ENCODE data around the gene YBX2. TPM values are rescaled to one million over a fixed set of nuclear protein-coding genes. Genes with fewer than 3 reads are reported as not detected.

YBX2 gene
- total RNA-seq, 4 donors from 2014 or later = 3.3 to 6.5 (median 5.3) TPM

DNA sequence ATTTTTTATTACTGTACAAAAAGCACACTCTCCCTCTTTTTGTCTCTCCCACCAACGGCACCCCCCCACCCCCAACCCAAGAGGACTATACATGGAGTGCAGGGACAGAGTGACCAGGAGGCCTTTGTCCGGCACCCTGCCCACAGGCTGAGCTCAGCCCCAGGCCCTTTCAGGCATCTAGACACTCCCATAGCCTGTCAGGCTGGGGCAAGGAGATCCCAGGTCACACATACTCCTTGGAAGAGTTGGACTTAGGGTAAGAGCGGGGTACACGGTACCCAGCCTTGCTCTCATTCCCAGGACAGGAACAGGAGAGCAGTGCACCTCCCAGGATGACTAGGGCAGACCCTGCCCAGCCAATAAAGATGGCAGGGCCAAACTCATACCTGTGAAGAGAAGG lies 34.3 kb downstream of the YBX2 start:
- ATAC-seq = no peak
- Histone ChIP-seq H3K27me3 (peaks cover 51% of the 10 kb centered on the region), H3K27ac (no peak overlapping the region), H3K4me1 (peaks cover 0 to 34% (median 22%) of the 10 kb centered on the region in 3 donors), H3K4me3 (no peak overlapping the region), H3K9me3 (no peaks in the 10 kb centered on the region), H3K36me3 (peaks cover 0 to 45% of the 10 kb centered on the region in 2 donors)
- TF ChIP-seq POLR2A (IDR thresholded peaks at IDR 0.05) (no peak), EP300 (IDR thresholded peaks at IDR 0.05) (no peak), POLR2AphosphoS5 (IDR thresholded peaks at IDR 0.05) (no peak)
- TF ChIP-seq, protein P1, sequence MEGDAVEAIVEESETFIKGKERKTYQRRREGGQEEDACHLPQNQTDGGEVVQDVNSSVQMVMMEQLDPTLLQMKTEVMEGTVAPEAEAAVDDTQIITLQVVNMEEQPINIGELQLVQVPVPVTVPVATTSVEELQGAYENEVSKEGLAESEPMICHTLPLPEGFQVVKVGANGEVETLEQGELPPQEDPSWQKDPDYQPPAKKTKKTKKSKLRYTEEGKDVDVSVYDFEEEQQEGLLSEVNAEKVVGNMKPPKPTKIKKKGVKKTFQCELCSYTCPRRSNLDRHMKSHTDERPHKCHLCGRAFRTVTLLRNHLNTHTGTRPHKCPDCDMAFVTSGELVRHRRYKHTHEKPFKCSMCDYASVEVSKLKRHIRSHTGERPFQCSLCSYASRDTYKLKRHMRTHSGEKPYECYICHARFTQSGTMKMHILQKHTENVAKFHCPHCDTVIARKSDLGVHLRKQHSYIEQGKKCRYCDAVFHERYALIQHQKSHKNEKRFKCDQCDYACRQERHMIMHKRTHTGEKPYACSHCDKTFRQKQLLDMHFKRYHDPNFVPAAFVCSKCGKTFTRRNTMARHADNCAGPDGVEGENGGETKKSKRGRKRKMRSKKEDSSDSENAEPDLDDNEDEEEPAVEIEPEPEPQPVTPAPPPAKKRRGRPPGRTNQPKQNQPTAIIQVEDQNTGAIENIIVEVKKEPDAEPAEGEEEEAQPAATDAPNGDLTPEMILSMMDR (IDR thresholded peaks at IDR 0.05) = no peak
- 60 to 75% methylated on average over 1 to 2 of the region's 4 CpGs for WGBS, 2 donors (ENCODE audit: low coverage in 1 of 2)

DNA sequence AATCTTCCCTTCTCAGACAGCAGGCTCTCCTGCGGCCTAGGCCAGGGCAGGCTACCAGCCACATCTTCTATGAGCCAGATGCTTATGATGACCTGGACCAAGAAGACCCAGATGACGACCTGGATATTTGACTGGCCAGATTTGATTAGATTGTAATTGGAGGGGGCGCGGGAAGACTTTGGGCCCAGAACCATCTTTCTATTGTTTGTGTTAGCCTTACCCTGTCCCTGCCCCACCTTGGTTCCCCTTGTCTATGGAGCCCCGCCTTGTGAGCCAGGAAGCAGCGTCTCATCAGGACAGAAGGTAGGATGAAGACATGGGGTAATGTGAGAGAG lies 34.9 kb downstream of the YBX2 start:
- no peaks in the 10 kb centered on the region for H3K9me3 ChIP-seq
- peaks cover 45% of the 10 kb centered on the region for H3K27me3 ChIP-seq
- no peak overlapping the region for H3K27ac ChIP-seq
- H3K4me1 ChIP-seq = peaks cover 0 to 34% (median 22%) of the 10 kb centered on the region in 3 donors
- no peak for TF ChIP-seq POLR2A (IDR thresholded peaks at IDR 0.05)
- no peak for TF ChIP-seq EP300 (IDR thresholded peaks at IDR 0.05)
- TF ChIP-seq, protein P1 (IDR thresholded peaks at IDR 0.05) = no peak
- no peak for ATAC-seq
- 94 to 96% methylated on average over 3 of the region's 6 CpGs for WGBS, 2 donors (ENCODE audit: low coverage in 1 of 2)
- peaks cover 0 to 51% of the 10 kb centered on the region in 2 donors for H3K36me3 ChIP-seq
- H3K4me3 ChIP-seq = no peak overlapping the region

DNA sequence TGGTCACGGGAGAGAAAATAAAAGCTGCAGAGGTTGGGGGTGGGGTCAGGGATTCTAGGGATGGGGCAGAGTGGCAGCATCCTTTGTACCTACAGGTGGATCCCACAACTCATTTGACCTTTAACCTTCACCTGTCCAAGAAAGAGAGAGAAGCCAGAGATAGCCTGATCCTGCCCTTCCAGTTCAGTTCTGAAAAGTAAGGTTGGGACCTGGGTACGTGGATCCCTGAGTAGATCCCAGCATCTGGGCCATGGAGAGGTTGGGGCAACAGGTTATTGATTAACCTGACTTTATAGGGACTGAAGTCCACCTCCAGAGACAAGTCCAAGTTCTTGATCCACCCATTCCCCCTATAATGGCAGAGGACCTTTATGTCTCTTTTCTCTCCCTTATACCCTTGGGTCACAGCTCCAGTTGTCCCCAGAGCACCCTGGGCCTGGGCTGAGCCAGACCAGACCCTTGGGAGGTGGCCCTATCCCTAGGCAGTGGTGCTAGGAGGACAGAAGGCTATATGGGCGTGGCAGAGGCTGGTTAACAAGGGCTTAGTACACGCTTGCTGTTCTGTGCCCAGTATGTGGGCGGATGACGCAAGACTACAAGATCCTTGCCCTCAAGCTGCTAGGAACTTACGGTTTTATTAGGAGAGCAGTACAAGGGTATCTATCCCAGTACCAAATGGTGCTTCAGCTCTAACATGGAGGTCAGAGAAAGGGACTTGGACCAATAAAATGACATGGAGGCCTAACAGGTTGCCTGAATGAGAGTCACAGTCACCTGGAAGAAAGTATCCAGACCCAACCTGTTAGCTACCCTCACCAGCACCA lies 35.5 kb downstream of the YBX2 start:
- H3K9me3 ChIP-seq = no peaks in the 10 kb centered on the region
- WGBS, 2 donors (ENCODE audit: low coverage in 1 of 2) = 71 to 80% methylated on average over 1 of the region's 7 CpGs
- H3K4me1 ChIP-seq = peaks cover 0 to 34% (median 22%) of the 10 kb centered on the region in 3 donors
- ATAC-seq = no peak
- H3K36me3 ChIP-seq = peaks cover 0 to 56% of the 10 kb centered on the region in 2 donors
- TF ChIP-seq, protein P1 (IDR thresholded peaks at IDR 0.05) = no peak
- TF ChIP-seq POLR2AphosphoS5 (IDR thresholded peaks at IDR 0.05) = no peak
- H3K4me3 ChIP-seq = no peak overlapping the region
- no peak overlapping the region for H3K27ac ChIP-seq
- peaks cover 39% of the 10 kb centered on the region for H3K27me3 ChIP-seq

DNA sequence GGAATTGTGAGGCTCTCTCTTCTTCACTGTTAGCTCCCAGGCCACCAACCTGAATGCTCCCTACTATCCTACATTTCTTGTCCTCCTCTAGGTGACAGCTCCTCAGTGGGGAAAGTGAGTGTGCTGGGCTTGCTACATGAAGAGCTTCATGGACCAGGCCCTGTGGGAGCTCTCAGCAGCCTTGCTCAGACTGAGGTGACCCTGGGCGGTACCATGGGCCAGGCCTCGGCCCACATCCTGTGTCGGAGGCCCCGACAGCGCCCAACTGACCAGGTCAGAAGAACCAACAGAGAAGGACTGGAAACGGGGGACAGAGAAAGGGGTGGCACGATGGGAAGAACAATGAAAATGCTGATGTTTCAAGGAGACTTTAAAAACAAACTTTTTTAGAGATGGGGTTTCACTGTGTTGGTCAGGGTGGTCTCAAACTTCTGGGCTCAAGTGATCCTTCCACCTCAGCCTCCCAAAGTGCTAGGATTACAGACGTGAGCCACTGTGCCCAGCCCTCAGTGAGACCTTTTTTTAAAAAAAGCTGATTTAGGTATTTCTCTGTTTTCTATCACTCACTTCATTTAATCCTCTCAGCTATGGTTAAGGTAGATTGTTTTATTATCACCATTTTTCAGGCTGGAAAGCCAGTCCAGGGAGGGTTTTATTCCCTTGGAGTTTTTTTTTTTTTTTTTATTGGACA lies 37.5 kb downstream of the YBX2 start:
- Histone ChIP-seq H3K27me3 (peaks cover 18% of the 10 kb centered on the region), H3K4me3 (no peak overlapping the region), H3K27ac (no peak overlapping the region), H3K36me3 (peaks cover 0 to 56% of the 10 kb centered on the region in 2 donors), H3K9me3 (no peaks in the 10 kb centered on the region), H3K4me1 (peaks cover 0 to 33% (median 20%) of the 10 kb centered on the region in 3 donors)
- no peak for ATAC-seq
- TF ChIP-seq POLR2A (IDR thresholded peaks at IDR 0.05) = no peak
- TF ChIP-seq POLR2AphosphoS5 (IDR thresholded peaks at IDR 0.05) = no peak
- TF ChIP-seq EP300 (IDR thresholded peaks at IDR 0.05) = no peak
- TF ChIP-seq, protein P1 (IDR thresholded peaks at IDR 0.05) = no peak
- WGBS, 2 donors (ENCODE audit: low coverage in 1 of 2) = 66 to 73% methylated on average over 2 to 3 of the region's 8 CpGs

Measured in gastroesophageal sphincter (tissue), 4 donors.